PC-3 (cell line): ENCODE measurements around the gene PPP1CC. TPM values are rescaled to one million over a fixed set of nuclear protein-coding genes. Genes with fewer than 3 reads are reported as not detected.
"Not testable (repeated sequence)": the region's sequence is repeated elsewhere in the genome, so short reads cannot be mapped to it uniquely, and the experiment has no call there.

Experiments used
- ATAC-seq: fragments of 200-7000 bp; cut with Tn5 transposase; 2 replicates; pipeline ENCODE4 v1.9.1; 2020; ENCODE audit warnings: mild to moderate bottlenecking, moderate library complexity
- BruUV-seq: library from RNA; stranded (reverse); fragments of 400-500 nt; replicated peaks from 2 replicates; lab custom pipeline; 2021; lab: Mats Ljungman, UMichigan
- CTCF ChIA-PET: fragments of 300-600 bp; sonication (Branson Sonifier 250); formaldehyde crosslinking; loops from one replicate; lab custom pipeline; 2022; ENCODE audit warnings: antibody characterized with exemption; lab: Charles Lee
- POLR2A ChIA-PET: fragments of 300-600 bp; sonication (Branson Sonifier 250); formaldehyde crosslinking; loops from one replicate; lab custom pipeline; 2022; ENCODE audit warnings: antibody characterized with exemption; ENCODE audit not compliant: unreplicated experiment; lab: Charles Lee
- DNase-seq: peaks from one replicate; pipeline ENCODE4 v3.0.0-alpha.2; 2015
- H2AFZ ChIP-seq: fragments of 300-600 bp; sonication (generic); 2 replicates; pipeline ENCODE4 v1.6.0; 2016; ENCODE audit warnings: antibody characterized with exemption, low read length
- H3F3A ChIP-seq: fragments of 300-600 bp; sonication (generic); one replicate; pipeline ENCODE4 v1.6.0; 2017; ENCODE audit warnings: antibody characterized with exemption, low read length, control low read depth, mild to moderate bottlenecking; ENCODE audit not compliant: unreplicated experiment
- H3K27ac ChIP-seq: fragments of 300-600 bp; sonication (generic); 2 replicates; pipeline ENCODE4 v1.5.1; 2016; ENCODE audit warnings: mild to moderate bottlenecking, low read length
- H3K27me3 ChIP-seq: fragments of 300-600 bp; sonication (generic); 2 replicates; pipeline ENCODE4 v1.6.1; 2016; ENCODE audit warnings: low read length, mixed read lengths
- H3K36me3 ChIP-seq: fragments of 300-600 bp; sonication (generic); 2 replicates; pipeline ENCODE4 v1.6.1; 2016; ENCODE audit warnings: low read depth, mixed run types, low read length, mixed read lengths
- H3K4me1 ChIP-seq: fragments of 300-600 bp; sonication (generic); 2 replicates; pipeline ENCODE4 v1.5.1; 2016; ENCODE audit warnings: low read length; ENCODE audit not compliant: insufficient read depth
- H3K4me2 ChIP-seq: fragments of 300-600 bp; sonication (generic); 2 replicates; pipeline ENCODE4 v1.6.0; 2016; ENCODE audit warnings: low read length
- H3K4me3 ChIP-seq: fragments of 300-600 bp; sonication (generic); 2 replicates; pipeline ENCODE4 v1.5.1; 2016; ENCODE audit warnings: mild to moderate bottlenecking, low read length, mixed read lengths
- H3K79me2 ChIP-seq: fragments of 300-600 bp; sonication (generic); 2 replicates; pipeline ENCODE4 v1.6.1; 2017; ENCODE audit warnings: low read length, mixed read lengths
- H3K9ac ChIP-seq: fragments of 300-600 bp; sonication (generic); 2 replicates; pipeline ENCODE4 v1.6.0; 2016; ENCODE audit warnings: mild to moderate bottlenecking, low read length
- H3K9me2 ChIP-seq: fragments of 300-600 bp; sonication (generic); replicated peaks from 2 replicates; pipeline ENCODE4 v1.6.1; 2016; ENCODE audit warnings: mixed run types, low read length, mixed read lengths
- H3K9me3 ChIP-seq: fragments of 300-600 bp; sonication (generic); 2 replicates; pipeline ENCODE4 v1.6.1; 2016; ENCODE audit warnings: low read length, mixed read lengths
- H4K20me1 ChIP-seq: fragments of 300-600 bp; sonication (generic); 2 replicates; pipeline ENCODE4 v1.6.1; 2016; ENCODE audit warnings: low read length, mixed read lengths
- EZH2 ChIP-seq: fragments of 300-600 bp; sonication (generic); IDR thresholded peaks from one replicate; pipeline ENCODE4 v1.6.1; 2017; ENCODE audit warnings: antibody characterized with exemption, mild to moderate bottlenecking, low read length; ENCODE audit not compliant: unreplicated experiment
- EZH2phosphoT487 ChIP-seq: fragments of 300-600 bp; sonication (generic); IDR thresholded peaks from 2 replicates; pipeline ENCODE4 v1.6.1; 2018; ENCODE audit warnings: mild to moderate bottlenecking, antibody characterized with exemption, low read length, borderline replicate concordance
- intact Hi-C: fragments of 100-400 bp; cut with micrococcal nuclease; formaldehyde crosslinking; loops from 2 replicates; pipeline ENCODE4 v1.9.0; 2023
- total RNA-seq: library from RNA; depleted of rRNA; stranded (reverse); fragments of >200 nt; gene quantifications from 2 replicates; pipeline ENCODE4 v1.2.3, GENCODE V29; 2014
- TF ChIP-seq, protein P1 (sequence below): fragments of 300-600 bp; sonication (generic); conservative IDR thresholded peaks from 2 replicates; pipeline ENCODE4 v1.5.1; 2017; ENCODE audit warnings: antibody characterized with exemption, low read depth, mild to moderate bottlenecking, low read length

PPP1CC gene
- total RNA-seq, 1 experiment from 2014 or later, result 204 TPM

DNA sequence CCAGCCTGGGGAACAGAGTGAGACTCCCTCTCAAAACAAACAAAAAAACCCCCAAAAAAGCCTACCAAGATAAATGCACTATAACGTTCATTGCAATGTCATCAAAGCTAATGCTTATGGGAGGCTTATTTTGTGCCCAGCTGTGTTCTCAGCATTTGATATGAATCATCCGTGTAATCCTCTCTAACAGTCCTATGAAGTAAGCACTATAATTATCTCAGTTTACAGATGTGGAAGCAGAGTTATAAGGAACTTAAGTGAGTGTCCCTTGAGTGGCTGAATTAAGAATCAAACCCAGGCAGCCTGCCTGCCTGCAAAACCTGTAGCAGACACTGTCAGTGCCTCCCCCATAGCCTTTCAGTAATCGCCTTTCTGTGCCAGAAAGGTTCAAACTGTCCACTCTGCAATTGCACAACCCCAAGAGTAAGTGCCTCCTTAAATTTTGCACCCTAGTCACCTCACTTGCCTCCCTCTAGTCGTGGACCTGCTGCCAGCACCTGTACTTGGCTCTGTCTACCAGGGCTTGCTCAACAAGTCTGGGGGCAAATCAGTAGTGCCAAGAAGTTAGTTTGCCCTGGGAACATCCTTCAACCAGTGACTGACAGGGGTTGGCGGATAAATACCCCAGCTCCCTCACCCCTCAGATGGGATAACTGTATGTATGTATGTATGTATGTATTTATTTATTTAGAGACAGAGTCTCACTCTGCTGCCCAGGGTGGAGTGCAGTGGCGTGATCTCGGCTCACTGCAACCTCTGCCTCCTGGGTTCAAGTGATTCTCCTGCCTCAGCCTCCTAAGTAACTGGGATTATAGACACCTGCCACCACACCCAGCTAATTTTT is 23.8 kb upstream of the PPP1CC start:
- CTCF ChIA-PET, result no interaction called here

DNA sequence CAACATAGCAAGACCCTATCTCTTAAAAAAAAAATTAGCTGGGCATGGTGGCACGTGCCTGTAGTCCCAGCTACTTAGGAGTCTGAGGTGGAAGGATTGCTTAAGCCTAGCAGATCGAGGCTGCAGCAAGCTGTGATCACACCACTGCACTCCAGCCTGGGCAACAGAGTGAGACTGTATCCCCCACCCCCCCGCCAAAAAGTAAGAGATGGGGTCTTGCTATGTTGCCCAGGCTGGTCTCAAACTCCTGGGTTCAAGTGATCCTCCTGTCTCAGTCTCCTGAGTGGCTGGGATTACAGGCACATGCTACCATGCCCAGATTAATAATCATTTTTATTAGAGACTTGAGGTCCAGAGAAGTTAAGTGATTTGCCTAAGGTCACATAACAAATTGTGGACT is 22.9 kb upstream of the PPP1CC start:
- H3K79me2 ChIP-seq, ATAC-seq, H3F3A ChIP-seq, H2AFZ ChIP-seq, H3K27me3 ChIP-seq, CTCF ChIA-PET, H3K9me2 ChIP-seq, H3K4me2 ChIP-seq, H3K9ac ChIP-seq, DNase-seq, H4K20me1 ChIP-seq, H3K9me3 ChIP-seq, BruUV-seq, intact Hi-C loops, H3K4me3 ChIP-seq, H3K27ac ChIP-seq, H3K36me3 ChIP-seq, POLR2A ChIA-PET, H3K4me1 ChIP-seq: not testable (repeated sequence)

More for the DNA sequence above, 23.8 kb upstream of the PPP1CC start:
- Histone ChIP-seq H3K4me1 (no peaks in the 10 kb centered on the region), H3K9ac (no peak overlapping the region), H3F3A (no peaks in the 10 kb centered on the region), H4K20me1 (no peaks in the 10 kb centered on the region), H3K79me2 (no peaks in the 10 kb centered on the region), H2AFZ (no peak overlapping the region), H3K9me3 (no peaks in the 10 kb centered on the region), H3K27me3 (no peaks in the 10 kb centered on the region), H3K9me2 (no peaks in the 10 kb centered on the region), H3K4me2 (no peak overlapping the region), H3K4me3 (no peak overlapping the region), H3K27ac (no peak overlapping the region), H3K36me3 (no peaks in the 10 kb centered on the region)
- no TSS peak for BruUV-seq
- DNase-seq (no peak), ATAC-seq (no peak)
- intact Hi-C loops, result no loop called here
- POLR2A ChIA-PET, result no interaction called here
- TF ChIP-seq EZH2 (no peak), EZH2phosphoT487 (no peak)
- TF ChIP-seq, protein P1, sequence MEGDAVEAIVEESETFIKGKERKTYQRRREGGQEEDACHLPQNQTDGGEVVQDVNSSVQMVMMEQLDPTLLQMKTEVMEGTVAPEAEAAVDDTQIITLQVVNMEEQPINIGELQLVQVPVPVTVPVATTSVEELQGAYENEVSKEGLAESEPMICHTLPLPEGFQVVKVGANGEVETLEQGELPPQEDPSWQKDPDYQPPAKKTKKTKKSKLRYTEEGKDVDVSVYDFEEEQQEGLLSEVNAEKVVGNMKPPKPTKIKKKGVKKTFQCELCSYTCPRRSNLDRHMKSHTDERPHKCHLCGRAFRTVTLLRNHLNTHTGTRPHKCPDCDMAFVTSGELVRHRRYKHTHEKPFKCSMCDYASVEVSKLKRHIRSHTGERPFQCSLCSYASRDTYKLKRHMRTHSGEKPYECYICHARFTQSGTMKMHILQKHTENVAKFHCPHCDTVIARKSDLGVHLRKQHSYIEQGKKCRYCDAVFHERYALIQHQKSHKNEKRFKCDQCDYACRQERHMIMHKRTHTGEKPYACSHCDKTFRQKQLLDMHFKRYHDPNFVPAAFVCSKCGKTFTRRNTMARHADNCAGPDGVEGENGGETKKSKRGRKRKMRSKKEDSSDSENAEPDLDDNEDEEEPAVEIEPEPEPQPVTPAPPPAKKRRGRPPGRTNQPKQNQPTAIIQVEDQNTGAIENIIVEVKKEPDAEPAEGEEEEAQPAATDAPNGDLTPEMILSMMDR, result no peak

DNA sequence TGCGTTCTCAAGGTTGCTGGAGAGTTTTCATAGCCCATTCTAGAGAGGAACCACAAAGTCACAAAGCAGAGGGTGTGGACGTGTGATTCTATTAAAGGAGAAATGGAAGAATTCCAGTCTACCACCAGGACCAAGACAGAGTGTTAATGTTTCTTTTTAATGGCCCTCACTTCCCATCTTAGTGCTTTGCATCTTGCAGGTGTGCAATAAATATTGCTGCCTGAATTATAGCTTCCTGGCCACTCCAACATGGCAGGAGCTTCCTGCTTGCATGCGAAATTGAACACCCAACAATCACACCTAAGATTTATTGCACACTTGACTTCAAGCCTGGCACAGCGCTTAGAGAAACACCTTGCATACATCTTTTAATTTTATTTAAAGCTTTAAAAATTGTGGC is 22.4 kb upstream of the PPP1CC start:
- H4K20me1 ChIP-seq, result no peaks in the 10 kb centered on the region
- POLR2A ChIA-PET, result no interaction called here
- TF ChIP-seq EZH2phosphoT487, result no peak
- TF ChIP-seq EZH2, result no peak
- TF ChIP-seq, protein P1, result no peak
- H2AFZ ChIP-seq, result no peak overlapping the region
- CTCF ChIA-PET, result no interaction called here
- no peak overlapping the region for H3K27ac ChIP-seq
- intact Hi-C loops, result no loop called here
- no peak overlapping the region for H3K9ac ChIP-seq
- BruUV-seq, result no TSS peak
- DNase-seq (no peak), ATAC-seq (no peak)
- no peaks in the 10 kb centered on the region for H3K36me3 ChIP-seq
- no peaks in the 10 kb centered on the region for H3K79me2 ChIP-seq
- H3F3A ChIP-seq, result no peaks in the 10 kb centered on the region
- no peaks in the 10 kb centered on the region for H3K27me3 ChIP-seq
- no peaks in the 10 kb centered on the region for H3K9me2 ChIP-seq
- no peak overlapping the region for H3K4me3 ChIP-seq
- no peaks in the 10 kb centered on the region for H3K4me1 ChIP-seq
- H3K4me2 ChIP-seq, result no peak overlapping the region
- H3K9me3 ChIP-seq, result no peaks in the 10 kb centered on the region
